HCT116 (cell line): ENCODE data around the gene HPS1. TPM values are rescaled to one million over a fixed set of nuclear protein-coding genes. Genes with fewer than 3 reads are reported as not detected.

Experiments
- ATAC-seq: fragments of 200-7000 bp; cut with Tn5 transposase; 2 replicates; pipeline ENCODE4 v1.9.1; 2020; ENCODE audit warnings: mild to moderate bottlenecking, moderate library complexity
- BruUV-seq: library from RNA; stranded (reverse); fragments of 400-500 nt; replicated peaks from 2 replicates; lab custom pipeline; 2021; lab: Mats Ljungman, UMichigan
- CTCF ChIA-PET: fragments of 300-600 bp; sonication (Branson Sonifier 250); formaldehyde crosslinking; loops from one replicate; lab custom pipeline; 2021; ENCODE audit warnings: antibody characterized with exemption; lab: Charles Lee
- POLR2A ChIA-PET: fragments of 300-600, 350-600 bp; sonication (Branson Sonifier 250); formaldehyde crosslinking; loops from one replicate; lab custom pipeline; 2021; ENCODE audit warnings: antibody characterized with exemption; lab: Charles Lee
- RAD21 ChIA-PET, 2 experiments: fragments of 300-600 bp; sonication (Branson Sonifier 250); formaldehyde crosslinking; loops; one replicate each; lab custom pipeline; 2023; ENCODE audit warnings: low total read pairs in 2 of 2; ENCODE audit not compliant: uncharacterized antibody in 2 of 2, unreplicated experiment in 2 of 2, low non-redundant PET in 1 of 2; lab: Charles Lee
- DNase-seq: peaks from one replicate; pipeline ENCODE4 v3.0.0-alpha.2; 2010; ENCODE audit warnings: low read depth, low spot score
- H2AFZ ChIP-seq: fragments of 200-600 bp; shearing (Covaris generic), sonication (generic); 2 replicates; pipeline ENCODE4 v1.6.1; 2017; ENCODE audit warnings: low read depth, mixed run types, mixed read lengths, antibody characterized with exemption, low read length; ENCODE audit not compliant: poor library complexity, severe bottlenecking
- H3K27ac ChIP-seq: 2 replicates; pipeline ENCODE4 v1.5.1; 2012; ENCODE audit warnings: low read depth, low read length
- H3K27me3 ChIP-seq: fragments of 200-600 bp; sonication (generic); 2 replicates; pipeline ENCODE4 v1.6.1; 2016; ENCODE audit warnings: mixed run types, low read length, mixed read lengths; ENCODE audit not compliant: insufficient read depth
- H3K36me3 ChIP-seq, 2 experiments: fragments of 200-500 bp in 1 of 2; fragments of 200-600 bp in 1 of 2; sonication (Bioruptor generic) in 1 of 2; sonication (generic) in 1 of 2; 2 replicates each; pipeline versions ENCODE4 v1.5.1 to v1.6.1; 2014 to 2016; ENCODE audit warnings: low read length in 2 of 2, inconsistent platforms in 1 of 2, mixed read lengths in 1 of 2, mixed run types in 1 of 2; ENCODE audit not compliant: insufficient read depth in 2 of 2, control insufficient read depth in 1 of 2
- H3K4me1 ChIP-seq, 2 experiments: fragments of 200-600 bp in 1 of 2; sonication (generic) in 1 of 2; 2 replicates each; pipeline versions ENCODE4 v1.5.1 to v1.6.1; 2012 to 2017; ENCODE audit warnings: low read length in 2 of 2, inconsistent platforms in 1 of 2, mild to moderate bottlenecking in 1 of 2, mixed read lengths in 1 of 2, mixed run types in 1 of 2, moderate library complexity in 1 of 2; ENCODE audit not compliant: insufficient read depth in 2 of 2, control insufficient read depth in 1 of 2
- H3K4me2 ChIP-seq: fragments of 200-600 bp; sonication (generic); 2 replicates; pipeline ENCODE4 v1.6.1; 2017; ENCODE audit warnings: mixed run types, low read length, mixed read lengths
- H3K4me3 ChIP-seq, 2 experiments: fragments of 200-600 bp in 1 of 2; sonication (generic) in 1 of 2; replicated peaks in 1 of 2; 2 replicates each; pipeline ENCODE4 v1.5.1; 2011 to 2016; ENCODE audit warnings: low read length in 2 of 2, control low read depth in 1 of 2, low read depth in 1 of 2, mild to moderate bottlenecking in 1 of 2, mixed read lengths in 1 of 2, mixed run types in 1 of 2
- H3K79me2 ChIP-seq: fragments of 200-600 bp; sonication (generic); 2 replicates; pipeline ENCODE4 v1.6.1; 2017; ENCODE audit warnings: mild to moderate bottlenecking, mixed run types, low read length, moderate library complexity, mixed read lengths; ENCODE audit not compliant: insufficient read depth
- H3K9ac ChIP-seq: fragments of 200-600 bp; sonication (generic); 2 replicates; pipeline ENCODE4 v1.6.1; 2016; ENCODE audit warnings: low read length, mixed read lengths
- H3K9me2 ChIP-seq: fragments of 200-600 bp; sonication (generic), shearing (Covaris generic); 2 replicates; pipeline ENCODE4 v1.6.1; 2017; ENCODE audit warnings: mixed run types, mild to moderate bottlenecking, moderate library complexity; ENCODE audit not compliant: insufficient read depth
- H3K9me3 ChIP-seq, 2 experiments: fragments of 200-500 bp in 1 of 2; fragments of 200-600 bp in 1 of 2; sonication (Bioruptor generic) in 1 of 2; sonication (generic) in 1 of 2; 2 replicates each; pipeline ENCODE4 v1.6.1; 2014 to 2017; ENCODE audit warnings: low read length in 2 of 2, mixed read lengths in 2 of 2, inconsistent platforms in 1 of 2, low read depth in 1 of 2, mild to moderate bottlenecking in 1 of 2, mixed run types in 1 of 2, moderate library complexity in 1 of 2; ENCODE audit not compliant: control insufficient read depth in 1 of 2, insufficient read depth in 1 of 2
- H4K20me1 ChIP-seq: fragments of 200-600 bp; sonication (generic), shearing (Covaris generic); 2 replicates; pipeline ENCODE4 v1.6.1; 2017; ENCODE audit warnings: mixed run types, mild to moderate bottlenecking, moderate library complexity; ENCODE audit not compliant: insufficient read depth
- CBX3 ChIP-seq: IDR thresholded peaks from 2 replicates; pipeline ENCODE4 v1.6.1; 2012; ENCODE audit warnings: low read depth
- CEBPB ChIP-seq: IDR thresholded peaks from 2 replicates; pipeline ENCODE4 v1.6.1; 2012; ENCODE audit warnings: low read depth
- EGR1 ChIP-seq: IDR thresholded peaks from 2 replicates; pipeline ENCODE4 v1.6.1; 2012; ENCODE audit warnings: low read depth
- ELF1 ChIP-seq: IDR thresholded peaks from 2 replicates; pipeline ENCODE4 v1.6.1; 2012; ENCODE audit warnings: low read depth, borderline replicate concordance
- EZH2 ChIP-seq: fragments of 200-600 bp; sonication (generic); IDR thresholded peaks from 2 replicates; pipeline ENCODE4 v1.6.1; 2017; ENCODE audit warnings: antibody characterized with exemption, mixed run types
- EZH2phosphoT487 ChIP-seq: fragments of 200-600 bp; IDR thresholded peaks from 2 replicates; pipeline ENCODE4 v1.6.1; 2018; ENCODE audit warnings: antibody characterized with exemption, borderline replicate concordance
- FOSL1 ChIP-seq: IDR thresholded peaks from 2 replicates; pipeline ENCODE4 v1.6.1; 2012; ENCODE audit warnings: low read depth
- JUND ChIP-seq: IDR thresholded peaks from 2 replicates; pipeline ENCODE4 v1.6.1; 2012
- POLR2A ChIP-seq: IDR thresholded peaks from 2 replicates; pipeline ENCODE4 v1.7.0; 2011; ENCODE audit warnings: borderline replicate concordance; ENCODE audit not compliant: insufficient read depth, insufficient read length; ENCODE audit errors: extremely low read depth
- POLR2AphosphoS5 ChIP-seq: IDR thresholded peaks from 2 replicates; pipeline ENCODE4 v1.6.1; 2011; ENCODE audit warnings: mild to moderate bottlenecking, low read depth, low read length, moderate library complexity
- SIN3A ChIP-seq: IDR thresholded peaks from 2 replicates; pipeline ENCODE4 v1.6.1; 2012; ENCODE audit warnings: low read depth
- SP1 ChIP-seq: IDR thresholded peaks from 2 replicates; pipeline ENCODE4 v1.6.1; 2012; ENCODE audit warnings: low read depth
- SRF ChIP-seq: IDR thresholded peaks from 2 replicates; pipeline ENCODE4 v1.6.1; 2012; ENCODE audit warnings: low read depth
- YY1 ChIP-seq: IDR thresholded peaks from 2 replicates; pipeline ENCODE4 v1.6.1; 2011; ENCODE audit warnings: low read length, low read depth, moderate library complexity, mild to moderate bottlenecking; ENCODE audit not compliant: insufficient replicate concordance; ENCODE audit errors: extremely low read depth
- ZFX ChIP-seq: fragments of 450-650 bp; IDR thresholded peaks from 2 replicates; pipeline ENCODE4 v1.6.1; 2017
- ZNF274 ChIP-seq: fragments of 200-500 bp; sonication (Bioruptor generic); IDR thresholded peaks from 2 replicates; pipeline ENCODE4 v1.6.1; 2014; ENCODE audit warnings: mild to moderate bottlenecking, low read depth, low read length, inconsistent platforms
- intact Hi-C: fragments of 100-400 bp; cut with micrococcal nuclease; formaldehyde crosslinking; loops from 2 replicates; pipeline ENCODE4 v1.10.0; 2022
- total RNA-seq: library from RNA; stranded (reverse); gene quantifications from one replicate; pipeline ENCODE4 v1.2.1, GENCODE V29; 2021; ENCODE audit not compliant: unreplicated experiment
- TF ChIP-seq, protein P1 (sequence below): IDR thresholded peaks from 2 replicates; pipeline ENCODE4 v1.6.1; 2012
- TF ChIP-seq, protein P2 (sequence below), 3 experiments: fragments of 200-600 bp in 1 of 3; sonication (generic) in 1 of 3; IDR thresholded peaks in 2 of 3; conservative IDR thresholded peaks in 1 of 3; 2 replicates each; pipeline ENCODE4 v1.5.1; 2012 to 2017; ENCODE audit warnings: low read depth in 2 of 3, low read length in 2 of 3, antibody characterized with exemption in 1 of 3, borderline replicate concordance in 1 of 3, control low read depth in 1 of 3, mild to moderate bottlenecking in 1 of 3, mixed read lengths in 1 of 3, mixed run types in 1 of 3, moderate library complexity in 1 of 3; ENCODE audit not compliant: insufficient read depth in 1 of 3
- TF ChIP-seq, protein P3 (sequence below): IDR thresholded peaks from 2 replicates; pipeline ENCODE4 v1.6.1; 2012; ENCODE audit warnings: low read depth

The HPS1 gene
- total RNA-seq, 1 experiment from 2014 or later: 64.3 TPM

DNA sequence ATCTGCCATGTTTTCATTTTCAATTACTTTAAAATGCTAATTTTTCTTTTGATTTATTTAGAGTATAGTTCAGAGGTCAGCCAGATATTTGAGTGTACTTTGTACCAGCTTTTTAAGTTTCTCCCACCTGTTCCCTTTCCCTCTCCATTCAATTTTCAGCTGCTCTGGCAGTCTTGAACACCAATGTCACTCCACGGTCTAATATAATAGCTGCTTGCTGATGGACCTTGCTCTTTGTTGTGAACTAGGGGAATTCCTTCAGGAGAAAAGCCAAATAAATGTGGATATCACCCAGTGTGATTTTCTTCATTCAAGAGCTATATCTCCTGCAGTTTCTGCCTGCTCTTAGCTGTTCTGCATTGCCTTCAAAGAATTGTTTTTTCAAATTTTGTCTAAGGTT is 3.9 kb upstream of the HPS1 start:
- no peaks in the 10 kb centered on the region for H3K9me2 ChIP-seq
- ATAC-seq (no peak), DNase-seq (no peak)
- ChIA-PET POLR2A (no interaction called here), RAD21 (no interaction called here), CTCF (interaction anchor here (1.1 to 1.2 kb wide), 2 partner anchors 17 to 25 kb away, joined by 3 to 4 read pairs; no protein-coding TSS in a partner anchor)
- TF ChIP-seq CBX3 (no peak), POLR2A (no peak), FOSL1 (no peak), SIN3A (no peak), SRF (no peak), EZH2 (no peak), ZNF274 (no peak), ELF1 (no peak), CEBPB (no peak), YY1 (no peak), SP1 (no peak), JUND (no peak), EGR1 (no peak), ZFX (no peak), POLR2AphosphoS5 (no peak), EZH2phosphoT487 (no peak)
- TF ChIP-seq, protein P1, sequence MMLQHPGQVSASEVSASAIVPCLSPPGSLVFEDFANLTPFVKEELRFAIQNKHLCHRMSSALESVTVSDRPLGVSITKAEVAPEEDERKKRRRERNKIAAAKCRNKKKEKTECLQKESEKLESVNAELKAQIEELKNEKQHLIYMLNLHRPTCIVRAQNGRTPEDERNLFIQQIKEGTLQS: no peak
- TF ChIP-seq, protein P2, sequence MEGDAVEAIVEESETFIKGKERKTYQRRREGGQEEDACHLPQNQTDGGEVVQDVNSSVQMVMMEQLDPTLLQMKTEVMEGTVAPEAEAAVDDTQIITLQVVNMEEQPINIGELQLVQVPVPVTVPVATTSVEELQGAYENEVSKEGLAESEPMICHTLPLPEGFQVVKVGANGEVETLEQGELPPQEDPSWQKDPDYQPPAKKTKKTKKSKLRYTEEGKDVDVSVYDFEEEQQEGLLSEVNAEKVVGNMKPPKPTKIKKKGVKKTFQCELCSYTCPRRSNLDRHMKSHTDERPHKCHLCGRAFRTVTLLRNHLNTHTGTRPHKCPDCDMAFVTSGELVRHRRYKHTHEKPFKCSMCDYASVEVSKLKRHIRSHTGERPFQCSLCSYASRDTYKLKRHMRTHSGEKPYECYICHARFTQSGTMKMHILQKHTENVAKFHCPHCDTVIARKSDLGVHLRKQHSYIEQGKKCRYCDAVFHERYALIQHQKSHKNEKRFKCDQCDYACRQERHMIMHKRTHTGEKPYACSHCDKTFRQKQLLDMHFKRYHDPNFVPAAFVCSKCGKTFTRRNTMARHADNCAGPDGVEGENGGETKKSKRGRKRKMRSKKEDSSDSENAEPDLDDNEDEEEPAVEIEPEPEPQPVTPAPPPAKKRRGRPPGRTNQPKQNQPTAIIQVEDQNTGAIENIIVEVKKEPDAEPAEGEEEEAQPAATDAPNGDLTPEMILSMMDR (IDR thresholded peaks at IDR 0.05 in 2 of 3, conservative IDR thresholded peaks at IDR 0.05 in 1 of 3; ENCODE audit: borderline replicate concordance in 1 of 3, insufficient read depth in 1 of 3, low read depth in 2 of 3, low read length in 2 of 3): no peak
- TF ChIP-seq, protein P3, sequence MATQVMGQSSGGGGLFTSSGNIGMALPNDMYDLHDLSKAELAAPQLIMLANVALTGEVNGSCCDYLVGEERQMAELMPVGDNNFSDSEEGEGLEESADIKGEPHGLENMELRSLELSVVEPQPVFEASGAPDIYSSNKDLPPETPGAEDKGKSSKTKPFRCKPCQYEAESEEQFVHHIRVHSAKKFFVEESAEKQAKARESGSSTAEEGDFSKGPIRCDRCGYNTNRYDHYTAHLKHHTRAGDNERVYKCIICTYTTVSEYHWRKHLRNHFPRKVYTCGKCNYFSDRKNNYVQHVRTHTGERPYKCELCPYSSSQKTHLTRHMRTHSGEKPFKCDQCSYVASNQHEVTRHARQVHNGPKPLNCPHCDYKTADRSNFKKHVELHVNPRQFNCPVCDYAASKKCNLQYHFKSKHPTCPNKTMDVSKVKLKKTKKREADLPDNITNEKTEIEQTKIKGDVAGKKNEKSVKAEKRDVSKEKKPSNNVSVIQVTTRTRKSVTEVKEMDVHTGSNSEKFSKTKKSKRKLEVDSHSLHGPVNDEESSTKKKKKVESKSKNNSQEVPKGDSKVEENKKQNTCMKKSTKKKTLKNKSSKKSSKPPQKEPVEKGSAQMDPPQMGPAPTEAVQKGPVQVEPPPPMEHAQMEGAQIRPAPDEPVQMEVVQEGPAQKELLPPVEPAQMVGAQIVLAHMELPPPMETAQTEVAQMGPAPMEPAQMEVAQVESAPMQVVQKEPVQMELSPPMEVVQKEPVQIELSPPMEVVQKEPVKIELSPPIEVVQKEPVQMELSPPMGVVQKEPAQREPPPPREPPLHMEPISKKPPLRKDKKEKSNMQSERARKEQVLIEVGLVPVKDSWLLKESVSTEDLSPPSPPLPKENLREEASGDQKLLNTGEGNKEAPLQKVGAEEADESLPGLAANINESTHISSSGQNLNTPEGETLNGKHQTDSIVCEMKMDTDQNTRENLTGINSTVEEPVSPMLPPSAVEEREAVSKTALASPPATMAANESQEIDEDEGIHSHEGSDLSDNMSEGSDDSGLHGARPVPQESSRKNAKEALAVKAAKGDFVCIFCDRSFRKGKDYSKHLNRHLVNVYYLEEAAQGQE: no peak
- H3K27ac ChIP-seq: no peak overlapping the region
- no peak overlapping the region for H3K4me2 ChIP-seq
- H3K9me3 ChIP-seq: no peaks in the 10 kb centered on the region
- no peaks in the 10 kb centered on the region for H3K36me3 ChIP-seq
- H3K79me2 ChIP-seq: peaks cover 9% of the 10 kb centered on the region
- H3K27me3 ChIP-seq: no peaks in the 10 kb centered on the region
- no peak overlapping the region for H3K9ac ChIP-seq
- no peak overlapping the region for H2AFZ ChIP-seq
- peaks cover 4 to 18% of the 10 kb centered on the region in 2 experiments; a peak in 3 of 4 replicates for H3K4me1 ChIP-seq
- H3K4me3 ChIP-seq: no peak overlapping the region
- BruUV-seq: no TSS peak
- H4K20me1 ChIP-seq: no peaks in the 10 kb centered on the region
- intact Hi-C loops: no loop called here
